Thoracic aorta (tissue), 2 donors: Measurements from ENCODE around the gene SRSF5. TPM values are rescaled to one million over a fixed set of nuclear protein-coding genes. Genes with fewer than 3 reads are reported as not detected.

ENCODE experiments used
- ATAC-seq: fragments of 150-250 bp; one replicate; pipeline ENCODE4 v1.8.0; 2017; ENCODE audit warnings: low read depth; ENCODE audit not compliant: insufficient number of reproducible peaks, low FRiP score
- DNase-seq: peaks from one replicate; pipeline ENCODE4 v3.0.0-alpha.2; 2020; ENCODE audit warnings: low spot score
- H3K27ac ChIP-seq, 2 donors: fragments of 200-600 bp; sonication (generic); 1 replicate in 1 of 2; 2 replicates in 1 of 2; pipeline ENCODE4 v1.5.1; 2016; ENCODE audit warnings: mild to moderate bottlenecking in 2 of 2, moderate library complexity in 2 of 2
- H3K27me3 ChIP-seq: fragments of 200-600 bp; sonication (generic); replicated peaks from 2 replicates; pipeline ENCODE4 v1.6.0; 2016; ENCODE audit warnings: mild to moderate bottlenecking; ENCODE audit not compliant: insufficient read depth
- H3K36me3 ChIP-seq: fragments of 200-600 bp; sonication (generic); one replicate; pipeline ENCODE4 v1.5.1; 2016
- H3K4me1 ChIP-seq, 2 donors: fragments of 200-600 bp; sonication (generic); 1 replicate in 1 of 2; 2 replicates in 1 of 2; pipeline versions ENCODE4 v1.5.1 to v1.6.0; 2016; ENCODE audit warnings: low read depth in 2 of 2, mild to moderate bottlenecking in 1 of 2; ENCODE audit not compliant: control insufficient read depth in 1 of 2
- H3K4me3 ChIP-seq: fragments of 200-600 bp; sonication (generic); 2 replicates; pipeline ENCODE4 v1.5.1; 2016; ENCODE audit warnings: mild to moderate bottlenecking
- H3K9me3 ChIP-seq: fragments of 200-600 bp; sonication (generic); 2 replicates; pipeline ENCODE4 v1.5.1; 2016
- total RNA-seq, 2 donors: library from RNA; depleted of rRNA; stranded (reverse); fragments of >200 nt; gene quantifications; one replicate each; pipeline versions ENCODE4 v1.1.0 to v1.2.3, GENCODE V29; 2016
- TF ChIP-seq, protein P1 (sequence below): fragments of 200-600 bp; sonication (generic); IDR thresholded peaks from one replicate; pipeline ENCODE4 v1.5.1; 2019; ENCODE audit warnings: antibody characterized with exemption

SRSF5 gene
- total RNA-seq, 2 donors from 2014 or later: 264 to 365 TPM

DNA sequence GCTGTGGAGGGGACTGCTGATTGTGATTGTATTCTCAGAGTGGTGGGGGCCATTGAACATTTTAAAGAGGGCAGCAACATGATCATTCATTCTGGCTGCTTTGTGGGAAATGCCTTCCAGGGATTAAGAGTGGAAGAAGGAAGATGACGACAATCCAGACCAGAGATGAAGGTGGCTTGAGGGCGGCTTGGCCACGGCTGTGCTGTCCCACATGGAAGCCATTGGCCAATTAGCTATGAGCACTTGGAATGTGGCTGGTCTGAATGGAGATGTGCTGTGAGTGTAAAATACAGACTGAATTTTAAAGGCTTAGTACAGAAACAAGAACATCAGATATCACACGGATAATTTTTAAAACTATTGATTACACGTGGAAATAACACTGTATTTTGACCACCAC lies 49.3 kb downstream of the SRSF5 start:
- DNase-seq (no peak), ATAC-seq (no peak)
- no peaks in the 10 kb centered on the region for H3K36me3 ChIP-seq
- no peak overlapping the region for H3K4me3 ChIP-seq
- H3K27me3 ChIP-seq: no peaks in the 10 kb centered on the region
- no peak overlapping the region for H3K27ac ChIP-seq
- TF ChIP-seq, protein P1, sequence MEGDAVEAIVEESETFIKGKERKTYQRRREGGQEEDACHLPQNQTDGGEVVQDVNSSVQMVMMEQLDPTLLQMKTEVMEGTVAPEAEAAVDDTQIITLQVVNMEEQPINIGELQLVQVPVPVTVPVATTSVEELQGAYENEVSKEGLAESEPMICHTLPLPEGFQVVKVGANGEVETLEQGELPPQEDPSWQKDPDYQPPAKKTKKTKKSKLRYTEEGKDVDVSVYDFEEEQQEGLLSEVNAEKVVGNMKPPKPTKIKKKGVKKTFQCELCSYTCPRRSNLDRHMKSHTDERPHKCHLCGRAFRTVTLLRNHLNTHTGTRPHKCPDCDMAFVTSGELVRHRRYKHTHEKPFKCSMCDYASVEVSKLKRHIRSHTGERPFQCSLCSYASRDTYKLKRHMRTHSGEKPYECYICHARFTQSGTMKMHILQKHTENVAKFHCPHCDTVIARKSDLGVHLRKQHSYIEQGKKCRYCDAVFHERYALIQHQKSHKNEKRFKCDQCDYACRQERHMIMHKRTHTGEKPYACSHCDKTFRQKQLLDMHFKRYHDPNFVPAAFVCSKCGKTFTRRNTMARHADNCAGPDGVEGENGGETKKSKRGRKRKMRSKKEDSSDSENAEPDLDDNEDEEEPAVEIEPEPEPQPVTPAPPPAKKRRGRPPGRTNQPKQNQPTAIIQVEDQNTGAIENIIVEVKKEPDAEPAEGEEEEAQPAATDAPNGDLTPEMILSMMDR: no peak
- H3K4me1 ChIP-seq: no peaks in the 10 kb centered on the region
- no peaks in the 10 kb centered on the region for H3K9me3 ChIP-seq

DNA sequence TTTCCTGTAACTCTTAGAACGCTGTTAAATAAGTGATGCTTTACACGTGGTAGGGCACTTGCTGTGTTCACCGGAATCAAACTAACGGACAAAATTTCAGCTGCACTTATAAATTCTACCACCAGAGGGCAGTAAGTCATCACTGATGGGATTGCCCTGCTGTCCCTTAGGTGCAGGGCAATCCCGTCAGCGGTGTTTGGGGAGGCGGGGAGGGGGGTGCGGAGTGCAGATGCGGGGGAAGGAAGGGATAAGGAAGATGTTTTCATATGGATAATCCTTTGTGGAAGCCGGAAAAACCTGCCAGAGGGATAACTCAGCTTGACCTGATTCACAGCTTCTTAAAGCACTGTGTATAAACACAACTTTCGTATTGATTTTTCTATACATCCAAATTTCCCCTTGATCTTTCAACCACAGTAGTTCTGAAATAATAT lies 51.8 kb downstream of the SRSF5 start:
- Histone ChIP-seq H3K27ac (no peak overlapping the region), H3K27me3 (no peaks in the 10 kb centered on the region), H3K9me3 (no peaks in the 10 kb centered on the region), H3K4me3 (no peak overlapping the region), H3K36me3 (no peaks in the 10 kb centered on the region), H3K4me1 (no peaks in the 10 kb centered on the region)
- ATAC-seq: no peak
- TF ChIP-seq, protein P1: peak; percentile 94
- no peak for DNase-seq

DNA sequence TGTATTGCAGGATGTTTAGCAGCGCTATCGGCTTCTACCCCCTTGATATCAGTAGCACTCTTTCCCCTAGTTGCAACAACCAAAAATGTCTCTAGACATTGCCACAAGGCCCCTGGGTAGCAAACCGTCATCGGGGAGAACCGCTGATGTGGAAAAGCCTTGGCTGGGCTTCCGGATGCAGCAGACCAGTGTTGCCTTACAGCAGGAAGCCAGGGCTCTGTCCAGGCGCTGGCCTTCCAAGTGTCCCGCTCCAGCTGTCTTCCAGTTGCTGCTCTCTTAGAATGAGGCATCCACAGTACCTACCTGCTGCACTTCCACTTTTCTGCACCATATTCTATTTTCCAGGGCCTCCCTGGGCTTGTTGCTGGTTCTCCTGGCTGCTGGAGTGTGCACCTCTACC lies 52.7 kb downstream of the SRSF5 start:
- ATAC-seq: no peak
- no peak for DNase-seq
- H3K27me3 ChIP-seq: no peaks in the 10 kb centered on the region
- H3K4me3 ChIP-seq: no peak overlapping the region
- H3K27ac ChIP-seq: no peak overlapping the region
- no peaks in the 10 kb centered on the region for H3K36me3 ChIP-seq
- TF ChIP-seq, protein P1: no peak
- H3K9me3 ChIP-seq: no peaks in the 10 kb centered on the region
- no peaks in the 10 kb centered on the region for H3K4me1 ChIP-seq

DNA sequence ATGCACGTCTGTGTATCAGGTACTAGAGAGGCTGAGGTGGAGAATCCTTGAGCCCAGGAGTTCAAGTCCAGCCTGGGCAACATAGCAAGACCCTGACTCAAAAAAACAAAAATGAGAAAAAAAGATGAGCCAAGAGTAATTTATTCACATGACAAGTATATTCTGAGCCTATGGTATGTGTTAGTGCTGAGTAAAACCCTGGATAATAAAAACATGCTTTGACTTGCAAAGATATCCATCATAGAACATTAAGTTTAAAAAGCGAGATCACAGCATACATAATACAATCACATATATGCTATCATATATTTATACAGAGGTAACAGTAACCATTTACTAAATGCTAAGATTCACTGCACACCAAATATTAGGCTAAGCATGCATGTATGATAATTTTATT lies 54.0 kb downstream of the SRSF5 start:
- Histone ChIP-seq H3K27me3 (no peaks in the 10 kb centered on the region), H3K27ac (no peak overlapping the region), H3K36me3 (no peaks in the 10 kb centered on the region), H3K9me3 (no peaks in the 10 kb centered on the region), H3K4me1 (no peaks in the 10 kb centered on the region), H3K4me3 (no peak overlapping the region)
- TF ChIP-seq, protein P1: no peak
- DNase-seq: no peak
- ATAC-seq: no peak

Other genes with a start within 250 kb of the SRSF5 start
- not detected for gene CCDC177, start 192.3 kb upstream of the SRSF5 start, total RNA-seq
- 10 to 100 TPM; 51.7 to 80.1 TPM for gene SUSD6, start 155.5 kb upstream of the SRSF5 start, total RNA-seq
- gene SLC10A1, start 30.1 kb downstream of the SRSF5 start, total RNA-seq: not detected
- 10 to 100 TPM; 25.2 to 29.8 TPM for gene SMOC1, start 112.3 kb downstream of the SRSF5 start, total RNA-seq